Stimulated activated naive B cell treated with anti-CD40 and anti-IgM and Interleukin-4, amounts not matched to agents 10 μg/mL and 1 μg/mL and 100 μg/mL, for 72 hours (primary cell): Measurements from ENCODE around the gene ACADVL.
A peak's percentile ranks its signal among the peaks of the same experiment; 100 is the strongest.

Experiments used
- ATAC-seq, 2 donors: fragments of 150-1000 bp; cut with Tn5 transposase; replicated peaks; 2 replicates each; pipeline ENCODE4 v1.10.0; 2021; ENCODE audit warnings: moderate library complexity in 1 of 2
- DNase-seq: peaks from one replicate; pipeline ENCODE4 v3.0.0; 2021
- H3K27ac Mint-ChIP-seq: one replicate; pipeline ENCODE4 v1.8.0; 2022; ENCODE audit warnings: mild to moderate bottlenecking, mixed read lengths
- H3K27me3 Mint-ChIP-seq, 2 donors: one replicate each; pipeline ENCODE4 v1.8.0; 2022; ENCODE audit warnings: mixed read lengths in 2 of 2
- H3K36me3 Mint-ChIP-seq, 2 donors: one replicate each; pipeline ENCODE4 v1.8.0; 2022; ENCODE audit warnings: mixed read lengths in 2 of 2, mild to moderate bottlenecking in 1 of 2
- H3K4me1 Mint-ChIP-seq, 2 donors: one replicate each; pipeline ENCODE4 v1.8.0; 2022; ENCODE audit warnings: mixed read lengths in 2 of 2, mild to moderate bottlenecking in 1 of 2
- H3K4me3 Mint-ChIP-seq, 2 donors: one replicate each; pipeline ENCODE4 v1.8.0; 2022; ENCODE audit warnings: mild to moderate bottlenecking in 2 of 2, mixed read lengths in 2 of 2, moderate library complexity in 1 of 2
- H3K9me3 Mint-ChIP-seq, 2 donors: one replicate each; pipeline ENCODE4 v1.8.0; 2022; ENCODE audit warnings: mixed read lengths in 2 of 2, mild to moderate bottlenecking in 1 of 2

The ACADVL gene

DNA sequence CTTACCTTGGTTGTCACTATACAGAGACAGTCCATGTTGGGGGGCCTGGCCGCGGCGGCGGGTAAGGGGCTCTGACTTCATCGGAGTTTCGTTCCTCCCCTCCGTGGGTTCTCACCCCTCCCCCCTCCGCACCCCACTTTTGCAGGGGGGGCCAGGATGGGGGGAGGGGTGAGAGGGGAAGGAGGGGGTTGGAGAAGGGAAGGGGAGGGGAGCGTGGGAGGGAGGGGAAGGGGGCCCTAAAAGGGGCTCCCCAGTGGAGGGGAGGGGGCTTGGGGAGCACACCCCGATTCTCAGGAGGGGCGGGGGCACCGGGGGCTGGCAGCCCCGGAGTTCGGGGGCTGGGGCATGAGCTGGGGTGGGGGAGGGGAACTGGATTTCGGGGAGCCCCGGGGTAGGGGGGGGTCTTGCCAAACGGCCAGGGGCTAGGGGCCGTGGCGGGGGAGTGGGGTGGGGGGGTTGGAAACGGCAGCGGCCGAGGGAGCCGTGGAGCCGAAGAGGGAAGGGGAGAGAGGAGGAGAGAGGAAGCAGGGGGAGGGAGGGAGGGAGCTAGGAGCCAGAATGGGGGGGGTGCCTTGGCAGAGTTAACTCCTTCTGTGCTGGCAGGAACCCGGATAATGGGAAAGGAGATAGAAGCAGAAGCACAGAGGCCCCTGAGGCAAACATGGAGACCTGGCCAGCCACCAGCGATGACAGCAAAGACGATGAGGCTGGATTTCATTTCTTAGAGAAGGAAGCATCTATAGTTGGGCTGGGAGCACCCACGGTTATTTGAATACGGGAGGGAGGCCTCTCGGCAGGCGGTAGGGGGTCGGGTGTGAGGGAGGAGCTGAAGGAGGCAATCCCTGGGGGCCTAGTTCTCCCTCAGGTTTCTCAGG lies 2.4 kb upstream of the ACADVL start:
- DNase-seq (no peak), ATAC-seq (no peak)
- Mint-ChIP-seq H3K27ac (peak overlapping the region; percentile 76), H3K4me1 (peaks cover 67 to 83% of the 10 kb centered on the region in 2 donors), H3K4me3 (peak overlapping the region; percentile 62 to 68), H3K9me3 (no peaks in the 10 kb centered on the region), H3K27me3 (peaks cover 0 to 7% of the 10 kb centered on the region in 2 donors), H3K36me3 (peaks cover 13 to 22% of the 10 kb centered on the region in 2 donors)

GRCh38 chr17:7218166-7218565 lies 1.6 kb upstream of the ACADVL start:
- no peaks in the 10 kb centered on the region for H3K9me3 Mint-ChIP-seq
- peak overlapping the region in 1 of 2 donors; percentile 32 for H3K4me3 Mint-ChIP-seq
- peaks cover 13 to 29% of the 10 kb centered on the region in 2 donors for H3K36me3 Mint-ChIP-seq
- peaks cover 67 to 85% of the 10 kb centered on the region in 2 donors for H3K4me1 Mint-ChIP-seq
- DNase-seq (no peak), ATAC-seq (no peak)
- H3K27me3 Mint-ChIP-seq = peaks cover 0 to 6% of the 10 kb centered on the region in 2 donors
- H3K27ac Mint-ChIP-seq = peak overlapping the region; percentile 22

- peak overlapping the region; percentile 26 to 99 for H3K4me3 Mint-ChIP-seq
- H3K4me1 Mint-ChIP-seq = peaks cover 63 to 80% of the 10 kb centered on the region in 2 donors
- DNase-seq (no peak), ATAC-seq (no peak)
- no peaks in the 10 kb centered on the region for H3K27me3 Mint-ChIP-seq
- peaks cover 18 to 35% of the 10 kb centered on the region in 2 donors for H3K36me3 Mint-ChIP-seq
- H3K9me3 Mint-ChIP-seq = no peaks in the 10 kb centered on the region
- peak overlapping the region; percentile 85 for H3K27ac Mint-ChIP-seq
Measured at GRCh38 chr17:7218758-7219157, 980 bp upstream of the ACADVL start.

DNA sequence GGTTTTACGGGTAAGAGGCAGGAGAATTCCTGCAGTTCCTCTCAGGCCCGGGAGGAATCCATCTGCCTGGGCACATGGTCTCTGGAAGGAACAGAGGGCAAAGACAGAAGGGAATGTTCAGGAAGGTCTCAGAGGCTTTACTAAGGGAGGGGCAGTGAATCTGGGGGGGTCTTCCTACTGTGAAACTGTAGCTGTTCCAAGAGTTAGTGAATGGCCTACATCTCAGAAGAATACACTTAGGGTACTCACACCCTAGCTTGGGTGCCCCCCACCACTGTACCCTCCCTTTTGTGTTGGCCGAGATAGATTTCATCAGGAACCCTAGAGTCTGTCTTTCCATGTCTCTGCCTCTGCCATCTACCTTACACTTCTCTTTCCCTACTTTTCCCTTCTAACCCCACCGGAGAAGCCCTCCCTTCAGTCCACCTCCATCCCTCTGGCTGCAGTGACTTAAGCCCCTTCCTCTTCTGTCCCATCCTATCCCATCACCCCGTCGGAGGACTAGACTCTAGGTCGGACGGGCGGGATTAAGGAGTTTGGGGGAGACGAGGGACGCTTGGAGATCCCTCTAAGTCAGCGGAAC lies 418 bp upstream of the ACADVL start:
- Mint-ChIP-seq H3K27ac (peak overlapping the region; percentile 99), H3K4me3 (peak overlapping the region; percentile 99), H3K4me1 (peaks cover 57 to 74% of the 10 kb centered on the region in 2 donors), H3K9me3 (no peaks in the 10 kb centered on the region), H3K36me3 (peaks cover 22 to 39% of the 10 kb centered on the region in 2 donors), H3K27me3 (no peaks in the 10 kb centered on the region)
- ATAC-seq (no peak), DNase-seq (no peak)

GRCh38 chr17:7220593-7221277 lies 997 bp downstream of the ACADVL start:
- H3K27me3 Mint-ChIP-seq = no peaks in the 10 kb centered on the region
- peak; percentile 46 for DNase-seq
- H3K4me1 Mint-ChIP-seq = peaks cover 49 to 60% of the 10 kb centered on the region in 2 donors
- peak overlapping the region; percentile 99 for H3K4me3 Mint-ChIP-seq
- peak overlapping the region; percentile 99 for H3K27ac Mint-ChIP-seq
- peaks cover 27 to 43% of the 10 kb centered on the region in 2 donors for H3K36me3 Mint-ChIP-seq
- ATAC-seq = peak; percentile 38 to 55
- no peaks in the 10 kb centered on the region for H3K9me3 Mint-ChIP-seq

GRCh38 chr17:7221278-7222092 lies 1.7 kb downstream of the ACADVL start:
- no peak for DNase-seq
- Mint-ChIP-seq H3K27ac (peak overlapping the region; percentile 99), H3K4me1 (peaks cover 42 to 52% of the 10 kb centered on the region in 2 donors), H3K9me3 (no peaks in the 10 kb centered on the region), H3K36me3 (peaks cover 29 to 47% of the 10 kb centered on the region in 2 donors), H3K4me3 (peak overlapping the region; percentile 99), H3K27me3 (no peaks in the 10 kb centered on the region)
- ATAC-seq = no peak

- Mint-ChIP-seq H3K27ac (peak overlapping the region; percentile 99), H3K27me3 (no peaks in the 10 kb centered on the region), H3K4me3 (peak overlapping the region in 1 of 2 donors; percentile 7)
Measured at GRCh38 chr17:7222093-7222971, 2.6 kb downstream of the ACADVL start.

DNA sequence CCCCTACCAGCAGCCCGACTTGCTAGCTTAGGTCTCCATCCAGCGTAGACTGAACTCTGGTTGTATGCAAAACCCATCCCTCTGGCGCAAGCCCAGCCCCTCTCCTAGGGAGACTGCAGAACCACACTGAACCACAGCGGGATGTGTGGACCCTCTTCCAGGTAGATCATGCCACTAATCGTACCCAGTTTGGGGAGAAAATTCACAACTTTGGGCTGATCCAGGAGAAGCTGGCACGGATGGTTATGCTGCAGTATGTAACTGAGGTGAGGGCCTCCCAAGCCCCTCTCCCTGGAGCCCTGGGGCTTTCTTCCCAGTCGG lies 3.2 kb downstream of the ACADVL start:
- Mint-ChIP-seq H3K4me3 (no peak overlapping the region), H3K36me3 (peaks cover 38 to 59% of the 10 kb centered on the region in 2 donors), H3K27me3 (no peaks in the 10 kb centered on the region), H3K27ac (no peak overlapping the region), H3K9me3 (no peaks in the 10 kb centered on the region), H3K4me1 (peaks cover 35 to 45% of the 10 kb centered on the region in 2 donors)
- DNase-seq (no peak), ATAC-seq (no peak)

More at GRCh38 chr17:7222093-7222971, 2.6 kb downstream of the ACADVL start:
- ATAC-seq (no peak), DNase-seq (no peak)
- no peaks in the 10 kb centered on the region for H3K9me3 Mint-ChIP-seq
- H3K36me3 Mint-ChIP-seq = peaks cover 34 to 55% of the 10 kb centered on the region in 2 donors
- peaks cover 38 to 48% of the 10 kb centered on the region in 2 donors for H3K4me1 Mint-ChIP-seq

GRCh38 chr17:7223375-7223774 lies 3.6 kb downstream of the ACADVL start:
- no peak for DNase-seq
- peaks cover 43 to 63% of the 10 kb centered on the region in 2 donors for H3K36me3 Mint-ChIP-seq
- no peak for ATAC-seq
- H3K9me3 Mint-ChIP-seq = no peaks in the 10 kb centered on the region
- H3K4me1 Mint-ChIP-seq = peaks cover 34 to 45% of the 10 kb centered on the region in 2 donors
- H3K27ac Mint-ChIP-seq = peak overlapping the region; percentile 68
- no peak overlapping the region for H3K4me3 Mint-ChIP-seq
- no peaks in the 10 kb centered on the region for H3K27me3 Mint-ChIP-seq

DNA sequence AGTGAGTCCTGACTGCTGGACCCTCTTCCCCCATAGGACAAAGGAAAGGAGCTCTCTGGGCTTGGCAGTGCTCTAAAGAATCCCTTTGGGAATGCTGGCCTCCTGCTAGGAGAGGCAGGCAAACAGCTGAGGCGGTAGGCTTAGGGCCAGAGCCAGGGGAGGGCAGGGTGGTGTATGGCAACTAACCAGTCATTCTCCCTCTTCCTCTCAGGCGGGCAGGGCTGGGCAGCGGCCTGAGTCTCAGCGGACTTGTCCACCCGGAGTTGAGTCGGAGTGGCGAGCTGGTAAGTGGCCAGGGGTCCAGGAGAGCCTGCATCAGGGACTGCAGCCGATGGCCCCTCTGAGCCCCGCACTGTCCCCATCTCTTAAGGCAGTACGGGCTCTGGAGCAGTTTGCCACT lies 4.4 kb downstream of the ACADVL start:
- Mint-ChIP-seq H3K9me3 (no peaks in the 10 kb centered on the region), H3K27me3 (no peaks in the 10 kb centered on the region), H3K27ac (peak overlapping the region; percentile 68), H3K4me3 (no peak overlapping the region), H3K36me3 (peaks cover 49 to 70% of the 10 kb centered on the region in 2 donors), H3K4me1 (peaks cover 27 to 42% of the 10 kb centered on the region in 2 donors)
- ATAC-seq (no peak), DNase-seq (no peak)

DNA sequence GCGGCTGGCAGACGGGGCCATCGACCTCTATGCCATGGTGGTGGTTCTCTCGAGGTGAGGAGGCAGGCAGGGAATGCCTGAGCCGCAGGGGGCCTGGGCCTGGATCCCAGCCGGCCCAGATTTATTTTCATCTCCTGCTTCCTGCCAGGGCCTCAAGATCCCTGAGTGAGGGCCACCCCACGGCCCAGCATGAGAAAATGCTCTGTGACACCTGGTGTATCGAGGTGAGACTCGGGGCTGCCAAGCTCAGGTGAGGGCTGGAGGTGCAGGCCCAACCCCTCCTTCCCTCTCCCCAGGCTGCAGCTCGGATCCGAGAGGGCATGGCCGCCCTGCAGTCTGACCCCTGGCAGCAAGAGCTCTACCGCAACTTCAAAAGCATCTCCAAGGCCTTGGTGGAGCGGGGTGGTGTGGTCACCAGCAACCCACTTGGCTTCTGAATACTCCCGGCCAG lies 4.9 kb downstream of the ACADVL start:
- ATAC-seq = no peak
- peaks cover 54 to 75% of the 10 kb centered on the region in 2 donors for H3K36me3 Mint-ChIP-seq
- H3K27me3 Mint-ChIP-seq = no peaks in the 10 kb centered on the region
- H3K27ac Mint-ChIP-seq = peak overlapping the region; percentile 14
- no peak overlapping the region for H3K4me3 Mint-ChIP-seq
- peaks cover 24 to 37% of the 10 kb centered on the region in 2 donors for H3K4me1 Mint-ChIP-seq
- H3K9me3 Mint-ChIP-seq = no peaks in the 10 kb centered on the region
- DNase-seq = no peak

DNA sequence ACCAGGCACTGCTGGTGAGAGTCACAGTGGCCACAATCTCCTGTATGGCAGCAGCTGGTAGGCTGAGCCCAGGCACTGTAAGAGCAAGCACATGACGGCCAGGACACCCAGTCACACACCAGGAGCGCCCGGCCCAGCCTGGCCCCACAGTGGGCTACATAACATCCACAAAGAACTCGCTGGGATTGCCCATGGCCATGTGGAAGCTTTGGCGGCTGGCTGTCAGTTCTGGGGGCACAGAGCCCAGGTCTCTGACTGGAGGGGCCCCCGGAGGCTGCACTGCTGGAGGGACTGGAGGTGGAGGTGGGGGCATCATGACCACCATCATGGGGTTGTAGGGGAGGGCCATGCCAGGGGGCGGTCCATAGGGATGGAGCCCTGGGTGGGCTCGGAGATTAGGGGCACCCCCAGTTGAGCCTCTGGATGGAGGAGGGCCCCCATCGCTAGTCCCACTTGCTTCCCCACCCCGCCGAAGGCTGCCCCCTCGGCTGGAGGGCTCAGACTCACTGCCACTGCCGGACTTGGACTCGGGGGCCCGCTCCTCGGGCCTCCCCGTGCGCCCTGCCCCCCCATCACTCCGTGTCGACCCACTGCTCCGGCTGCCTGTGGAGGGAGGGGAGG lies 6.1 kb downstream of the ACADVL start:
- Mint-ChIP-seq H3K9me3 (no peaks in the 10 kb centered on the region), H3K27ac (peak overlapping the region; percentile 25), H3K27me3 (no peaks in the 10 kb centered on the region), H3K4me3 (no peak overlapping the region), H3K36me3 (peaks cover 59 to 78% of the 10 kb centered on the region in 2 donors), H3K4me1 (peaks cover 20 to 28% of the 10 kb centered on the region in 2 donors)
- DNase-seq (no peak), ATAC-seq (no peak)
